ENCODE results near the gene ASCC3.

The ASCC3 gene

GRCh38 chr6:100724696-100725095, 156.4 kb downstream of the ASCC3 start:
- DNase-seq (ENCODE audit: low read depth), result no peak

- DNase-seq (ENCODE audit: low read depth), result no peak
Observed at GRCh38 chr6:100724222-100724621, 156.9 kb downstream of the ASCC3 start.

GRCh38 chr6:100721256-100721655, 159.9 kb downstream of the ASCC3 start:
- no peak for DNase-seq (ENCODE audit: low read depth)

- no peak for DNase-seq (ENCODE audit: low read depth)
Observed at GRCh38 chr6:100719883-100720682, 161.0 kb downstream of the ASCC3 start.

GRCh38 chr6:100712997-100713396, 168.1 kb downstream of the ASCC3 start:
- DNase-seq (ENCODE audit: low read depth), result no peak

- no peak for DNase-seq (ENCODE audit: low read depth)
Observed at GRCh38 chr6:100706491-100706890, 174.6 kb downstream of the ASCC3 start.

- DNase-seq (ENCODE audit: low read depth), result no peak
Observed at GRCh38 chr6:100704961-100705360, 176.2 kb downstream of the ASCC3 start.

GRCh38 chr6:100701728-100702127, 179.4 kb downstream of the ASCC3 start:
- no peak for DNase-seq (ENCODE audit: low read depth)

GRCh38 chr6:100700009-100700408, 181.1 kb downstream of the ASCC3 start:
- DNase-seq (ENCODE audit: low read depth), result no peak

- no peak for DNase-seq (ENCODE audit: low read depth)
Observed at GRCh38 chr6:100695445-100695844, 185.7 kb downstream of the ASCC3 start.

- DNase-seq (ENCODE audit: low read depth), result no peak
Observed at GRCh38 chr6:100693249-100693927, 187.7 kb downstream of the ASCC3 start.

- no peak for DNase-seq (ENCODE audit: low read depth)
Observed at GRCh38 chr6:100691972-100692371, 189.2 kb downstream of the ASCC3 start.

GRCh38 chr6:100686216-100686615, 194.9 kb downstream of the ASCC3 start:
- no peak for DNase-seq (ENCODE audit: low read depth)

GRCh38 chr6:100685747-100686146, 195.4 kb downstream of the ASCC3 start:
- no peak for DNase-seq (ENCODE audit: low read depth)

- DNase-seq (ENCODE audit: low read depth), result no peak
Observed at GRCh38 chr6:100680163-100680562, 201.0 kb downstream of the ASCC3 start.

GRCh38 chr6:100678027-100678426, 203.1 kb downstream of the ASCC3 start:
- DNase-seq (ENCODE audit: low read depth), result no peak

- no peak for DNase-seq (ENCODE audit: low read depth)
Observed at GRCh38 chr6:100677240-100677639, 203.9 kb downstream of the ASCC3 start.

- no peak for DNase-seq (ENCODE audit: low read depth)
Observed at GRCh38 chr6:100673641-100674040, 207.5 kb downstream of the ASCC3 start.

- no peak for DNase-seq (ENCODE audit: low read depth)
Observed at GRCh38 chr6:100671740-100672139, 209.4 kb downstream of the ASCC3 start.

GRCh38 chr6:100670056-100670455, 211.1 kb downstream of the ASCC3 start:
- DNase-seq (ENCODE audit: low read depth), result no peak

- DNase-seq (ENCODE audit: low read depth), result no peak
Observed at GRCh38 chr6:100665041-100665380, 216.1 kb downstream of the ASCC3 start.

GRCh38 chr6:100664274-100665040, 216.7 kb downstream of the ASCC3 start:
- DNase-seq (ENCODE audit: low read depth), result no peak
